Natural killer cell treated with Interleukin-12 subunit alpha and Interleukin-12 subunit beta and Interleukin-15 and Interleukin-18, amount 100 ng/mL, for 72 hours (primary cell): Measurements from ENCODE around the gene FRG2C. TPM values are rescaled to one million over a fixed set of nuclear protein-coding genes. Genes with fewer than 3 reads are reported as not detected.
A peak's percentile ranks its signal among the peaks of the same experiment; 100 is the strongest.
"Not testable (repeated sequence)": the region's sequence is repeated elsewhere in the genome, so short reads cannot be mapped to it uniquely, and the experiment has no call there.

Experiments
- ATAC-seq, 2 donors: fragments of 150-1000 bp; cut with Tn5 transposase in 1 of 2; sonication (Bioruptor Pico), chemical (Tn5 transposase) in 1 of 2; 2 replicates each; pipeline ENCODE4 v1.10.0; 2021
- DNase-seq: peaks from one replicate; pipeline ENCODE4 v3.0.0; 2022; ENCODE audit warnings: low spot score
- H3K27ac Mint-ChIP-seq, 2 donors: 1 replicate in 1 of 2; 2 replicates in 1 of 2; pipeline ENCODE4 v1.8.0; 2022; ENCODE audit warnings: mixed read lengths in 2 of 2, mild to moderate bottlenecking in 1 of 2, moderate library complexity in 1 of 2
- H3K27me3 Mint-ChIP-seq, 2 donors: 1 replicate in 1 of 2; 2 replicates in 1 of 2; pipeline ENCODE4 v1.8.0; 2022; ENCODE audit warnings: mixed read lengths in 2 of 2
- H3K36me3 Mint-ChIP-seq: one replicate; pipeline ENCODE4 v1.8.0; 2022; ENCODE audit warnings: mixed read lengths
- H3K4me1 Mint-ChIP-seq, 2 donors: 1 replicate in 1 of 2; 2 replicates in 1 of 2; pipeline ENCODE4 v1.8.0; 2022; ENCODE audit warnings: low read depth in 2 of 2, mixed read lengths in 2 of 2, mild to moderate bottlenecking in 1 of 2
- H3K4me3 Mint-ChIP-seq: one replicate; pipeline ENCODE4 v1.8.0; 2022; ENCODE audit warnings: mixed read lengths
- H3K9me3 Mint-ChIP-seq: 2 replicates; pipeline ENCODE4 v1.8.0; 2022; ENCODE audit warnings: mixed read lengths
- total RNA-seq, 2 donors: library from RNA; stranded (reverse); gene quantifications; one replicate each; pipeline ENCODE4 v1.2.3, GENCODE V29; 2022

FRG2C gene
- not detected for total RNA-seq

DNA sequence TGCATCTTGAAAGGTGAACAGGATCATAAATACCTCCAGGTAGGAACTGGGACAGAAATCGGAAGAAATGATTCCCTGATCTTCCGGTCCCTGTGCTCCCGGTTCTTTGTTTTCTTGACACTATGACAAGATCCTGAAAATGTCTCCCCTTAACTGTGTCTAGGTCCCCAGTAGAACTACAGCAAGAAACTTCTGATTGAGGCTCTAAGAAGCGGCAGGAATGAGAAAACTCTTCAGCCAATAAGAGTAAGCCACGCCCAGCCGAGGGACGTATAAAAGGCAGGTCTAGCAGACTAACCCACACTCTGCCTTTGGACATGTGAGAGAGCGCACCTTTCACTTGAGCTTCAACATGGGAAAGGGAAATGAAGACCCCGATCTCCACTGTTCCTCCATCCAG lies at the start of gene FRG2C:
FRG2C (plus strand) TSS at position 301 of the 400 bp plus-strand sequence; CDS start at position 353, 52 bp downstream.
- not testable (repeated sequence) for H3K4me3 Mint-ChIP-seq, H3K27ac Mint-ChIP-seq, H3K4me1 Mint-ChIP-seq, H3K9me3 Mint-ChIP-seq, DNase-seq, ATAC-seq
- H3K27me3 Mint-ChIP-seq, result peaks cover 14 to 40% of the 10 kb centered on the region in 2 donors
- H3K36me3 Mint-ChIP-seq, result peaks cover 15% of the 10 kb centered on the region

DNA sequence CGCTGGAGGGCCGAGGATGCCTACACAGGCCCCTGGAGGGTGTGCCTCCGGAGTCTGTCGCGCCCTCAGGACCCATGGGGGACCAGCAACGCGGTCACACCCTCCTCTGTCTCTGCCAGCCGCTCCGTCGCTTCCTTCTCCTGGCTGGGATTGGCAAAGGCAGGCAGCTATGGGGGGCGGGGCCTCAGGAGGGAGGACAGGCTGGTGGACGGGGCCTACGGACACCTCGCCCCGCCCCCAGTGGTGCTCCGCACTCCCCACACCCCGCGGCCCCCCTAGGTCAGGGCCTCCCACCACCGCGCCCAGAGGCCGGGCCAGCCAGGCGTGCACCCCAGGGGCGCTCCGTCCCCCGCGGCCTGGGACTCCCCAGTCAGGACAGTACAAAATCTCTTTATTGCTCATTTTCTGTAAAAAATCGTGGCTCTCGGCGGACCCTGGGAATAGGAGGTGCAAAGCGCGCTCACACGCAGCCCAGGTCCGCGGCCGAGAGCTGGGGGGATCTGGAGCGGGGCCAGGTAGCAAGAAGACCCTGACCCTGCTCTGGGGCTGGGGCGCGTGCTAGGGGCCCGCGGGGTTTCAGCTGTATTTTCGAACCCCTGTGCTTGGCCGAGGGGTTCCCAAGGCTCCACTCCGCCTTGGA lies 45.3 kb upstream of the FRG2C start:
- not testable (repeated sequence) for DNase-seq, H3K4me1 Mint-ChIP-seq, ATAC-seq

GRCh38 chr3:75619481-75620031 lies 44.6 kb upstream of the FRG2C start:
- not testable (repeated sequence) for H3K27me3 Mint-ChIP-seq, H3K27ac Mint-ChIP-seq, H3K4me1 Mint-ChIP-seq, ATAC-seq, H3K36me3 Mint-ChIP-seq, H3K4me3 Mint-ChIP-seq, DNase-seq, H3K9me3 Mint-ChIP-seq

More for the DNA sequence above, 45.3 kb upstream of the FRG2C start:
- H3K9me3 Mint-ChIP-seq, H3K27me3 Mint-ChIP-seq, H3K4me3 Mint-ChIP-seq, H3K36me3 Mint-ChIP-seq, H3K27ac Mint-ChIP-seq: not testable (repeated sequence)

DNA sequence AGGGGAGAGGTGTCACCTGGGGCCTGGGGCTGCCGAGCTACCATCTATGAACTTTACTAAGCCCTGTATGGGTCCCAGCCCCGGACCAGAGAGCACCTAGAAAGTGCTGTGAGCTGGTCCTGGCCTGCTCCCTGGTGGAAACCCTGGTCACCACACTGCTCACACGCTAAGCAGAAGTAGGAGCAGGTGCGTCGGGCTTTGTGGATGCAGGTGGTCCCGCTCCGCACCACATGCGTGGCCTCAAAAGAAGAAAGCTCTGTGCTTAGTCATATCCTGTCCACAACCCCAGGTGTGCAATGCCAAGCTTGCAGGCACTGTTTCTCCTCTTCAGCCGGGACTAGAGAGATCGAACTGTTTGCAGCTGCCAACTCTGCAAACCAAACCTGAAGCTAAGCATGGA lies 42.4 kb upstream of the FRG2C start:
- not testable (repeated sequence) for H3K36me3 Mint-ChIP-seq, H3K4me3 Mint-ChIP-seq, H3K27ac Mint-ChIP-seq, H3K4me1 Mint-ChIP-seq, H3K27me3 Mint-ChIP-seq, ATAC-seq, H3K9me3 Mint-ChIP-seq, DNase-seq

- H3K36me3 Mint-ChIP-seq, H3K27ac Mint-ChIP-seq, DNase-seq, ATAC-seq, H3K9me3 Mint-ChIP-seq, H3K4me3 Mint-ChIP-seq, H3K4me1 Mint-ChIP-seq, H3K27me3 Mint-ChIP-seq: not testable (repeated sequence)
These were observed 40.5 kb upstream of the FRG2C start for GRCh38 chr3:75623656-75624055.

GRCh38 chr3:75630887-75631535 lies 33.1 kb upstream of the FRG2C start:
- not testable (repeated sequence) for ATAC-seq, H3K9me3 Mint-ChIP-seq, H3K36me3 Mint-ChIP-seq, H3K27me3 Mint-ChIP-seq, DNase-seq, H3K4me1 Mint-ChIP-seq, H3K4me3 Mint-ChIP-seq, H3K27ac Mint-ChIP-seq

- DNase-seq (no peak), ATAC-seq (no peak)
- Mint-ChIP-seq H3K27ac (no peak overlapping the region), H3K9me3 (no peaks in the 10 kb centered on the region), H3K36me3 (no peaks in the 10 kb centered on the region), H3K4me3 (no peak overlapping the region), H3K4me1 (no peaks in the 10 kb centered on the region), H3K27me3 (no peaks in the 10 kb centered on the region)
These were observed 32.6 kb upstream of the FRG2C start for GRCh38 chr3:75631541-75631940.

GRCh38 chr3:75638947-75639346 lies 25.2 kb upstream of the FRG2C start:
- not testable (repeated sequence) for DNase-seq, H3K27ac Mint-ChIP-seq, H3K27me3 Mint-ChIP-seq, ATAC-seq, H3K36me3 Mint-ChIP-seq, H3K9me3 Mint-ChIP-seq, H3K4me3 Mint-ChIP-seq
- peaks cover 8 to 16% of the 10 kb centered on the region in 2 donors for H3K4me1 Mint-ChIP-seq

DNA sequence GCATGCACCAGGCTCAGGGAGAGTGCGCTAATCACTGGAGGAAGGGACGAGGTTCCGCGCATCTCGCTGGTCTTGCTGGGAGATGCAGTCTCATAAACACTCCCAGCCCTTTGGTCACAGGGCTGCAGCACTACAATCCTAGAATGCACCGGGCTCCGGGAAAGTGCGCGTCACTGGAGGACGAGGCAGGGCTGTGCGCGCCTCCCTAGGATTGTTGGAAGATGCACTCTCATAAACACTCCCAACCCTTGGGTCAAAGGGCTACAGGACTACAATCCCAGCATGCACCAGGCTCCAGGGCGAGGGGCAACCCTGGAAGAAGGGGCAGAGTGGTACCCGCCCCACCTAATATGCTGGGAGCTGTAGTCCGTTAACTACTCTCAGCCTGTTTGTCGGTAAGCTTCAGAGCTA lies 23.0 kb upstream of the FRG2C start:
- H3K9me3 Mint-ChIP-seq, H3K36me3 Mint-ChIP-seq, DNase-seq, H3K27me3 Mint-ChIP-seq, ATAC-seq: not testable (repeated sequence)
- Mint-ChIP-seq H3K27ac (peak overlapping the region in 1 of 2 donors; percentile 8), H3K4me3 (peak overlapping the region; percentile 87), H3K4me1 (peaks cover 8 to 16% of the 10 kb centered on the region in 2 donors)

- not testable (repeated sequence) for DNase-seq, ATAC-seq, H3K36me3 Mint-ChIP-seq, H3K9me3 Mint-ChIP-seq, H3K27me3 Mint-ChIP-seq, H3K27ac Mint-ChIP-seq
- peak overlapping the region; percentile 87 for H3K4me3 Mint-ChIP-seq
- peaks cover 8 to 16% of the 10 kb centered on the region in 2 donors for H3K4me1 Mint-ChIP-seq
These were observed 20.9 kb upstream of the FRG2C start for GRCh38 chr3:75643031-75643800.

DNA sequence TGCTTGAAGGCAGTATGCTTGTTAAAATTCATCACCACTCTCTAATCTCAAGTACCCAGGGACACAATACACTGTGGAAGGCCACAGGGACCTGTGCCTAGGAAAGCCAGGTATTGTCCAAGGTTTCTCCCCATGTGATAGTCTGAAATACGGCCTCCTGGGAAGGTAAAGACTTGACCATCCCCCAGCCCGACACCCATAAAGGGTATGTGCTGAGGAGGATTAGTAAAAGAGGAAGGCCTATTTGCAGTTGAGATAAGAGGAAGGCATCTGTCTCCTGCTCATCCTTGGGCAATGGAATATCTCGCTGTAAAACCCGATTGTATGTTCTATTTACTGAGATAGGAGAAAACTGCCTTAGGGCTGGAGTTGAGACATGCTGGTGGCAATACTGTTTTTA lies 18.6 kb upstream of the FRG2C start:
- not testable (repeated sequence) for H3K9me3 Mint-ChIP-seq, ATAC-seq, H3K27ac Mint-ChIP-seq, DNase-seq, H3K27me3 Mint-ChIP-seq, H3K4me3 Mint-ChIP-seq, H3K36me3 Mint-ChIP-seq
- peaks cover 8 to 16% of the 10 kb centered on the region in 2 donors for H3K4me1 Mint-ChIP-seq

DNA sequence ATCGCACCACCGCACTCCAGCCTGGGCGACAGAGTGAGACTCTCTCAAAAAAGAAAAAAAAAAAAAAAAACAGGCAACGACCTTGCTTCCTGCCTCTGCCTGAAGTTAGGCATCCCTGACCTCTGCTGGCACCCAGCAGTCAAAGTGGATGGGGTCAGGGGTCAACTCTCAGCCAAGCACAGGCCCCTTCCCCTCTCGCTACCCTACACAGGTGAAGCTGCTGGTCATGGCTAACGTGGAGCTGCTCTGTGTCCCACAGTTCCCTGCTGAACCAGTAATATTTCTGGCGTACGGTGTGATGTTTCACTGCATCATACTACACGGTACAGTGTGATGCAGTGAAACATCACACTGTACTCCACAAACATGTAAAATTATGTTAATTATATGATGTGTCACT lies 13.9 kb upstream of the FRG2C start:
- no peaks in the 10 kb centered on the region for H3K4me1 Mint-ChIP-seq
- H3K36me3 Mint-ChIP-seq, result no peaks in the 10 kb centered on the region
- DNase-seq, result no peak
- peaks cover 0 to 11% of the 10 kb centered on the region in 2 donors for H3K27me3 Mint-ChIP-seq
- no peak overlapping the region for H3K4me3 Mint-ChIP-seq
- no peak overlapping the region for H3K27ac Mint-ChIP-seq
- H3K9me3 Mint-ChIP-seq, result no peaks in the 10 kb centered on the region
- no peak for ATAC-seq

DNA sequence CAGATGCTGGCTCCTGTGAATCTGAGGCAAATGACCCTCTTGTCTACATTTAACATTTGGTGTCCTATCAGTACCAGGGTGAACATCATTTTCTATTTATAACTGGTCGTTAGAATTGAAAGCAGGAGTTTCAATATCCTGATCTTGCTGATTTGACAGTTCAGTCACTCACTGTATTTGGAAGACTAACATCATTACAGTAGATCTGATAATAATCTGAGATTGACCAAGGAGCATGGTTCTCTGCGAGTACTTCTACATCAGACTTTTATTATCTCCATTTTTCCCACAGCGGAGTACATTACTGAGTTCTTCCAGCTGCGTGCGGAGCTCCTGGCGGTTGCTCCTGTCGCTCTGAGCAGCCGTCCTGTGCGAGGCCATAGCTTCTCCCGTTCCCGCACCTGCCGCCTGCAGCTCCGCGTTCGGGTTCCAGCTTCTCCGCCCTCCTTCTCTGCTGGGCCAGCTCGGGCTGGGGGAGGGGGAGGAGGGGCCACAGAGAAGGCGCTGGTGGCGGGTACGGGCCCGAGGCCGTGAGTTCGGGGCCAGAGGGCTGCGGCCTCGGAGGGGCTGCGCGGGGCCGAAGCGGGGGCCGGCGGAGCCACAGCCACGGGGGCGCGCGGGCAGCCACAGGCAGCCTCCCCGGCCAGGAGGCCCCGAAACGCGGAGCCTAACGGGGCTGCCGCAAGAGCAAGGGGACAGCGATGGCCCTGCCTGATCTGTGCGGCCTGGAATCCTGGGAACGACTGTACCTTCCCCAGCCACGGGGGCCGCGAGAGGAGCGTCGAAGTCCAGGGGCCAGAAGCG lies 8.8 kb upstream of the FRG2C start:
- H3K4me3 Mint-ChIP-seq, H3K9me3 Mint-ChIP-seq, H3K4me1 Mint-ChIP-seq, H3K27ac Mint-ChIP-seq, DNase-seq, ATAC-seq, H3K36me3 Mint-ChIP-seq: not testable (repeated sequence)
- peaks cover 8 to 18% of the 10 kb centered on the region in 2 donors for H3K27me3 Mint-ChIP-seq
